ENCODE results near the gene TBC1D8.

Gene TBC1D8

DNA sequence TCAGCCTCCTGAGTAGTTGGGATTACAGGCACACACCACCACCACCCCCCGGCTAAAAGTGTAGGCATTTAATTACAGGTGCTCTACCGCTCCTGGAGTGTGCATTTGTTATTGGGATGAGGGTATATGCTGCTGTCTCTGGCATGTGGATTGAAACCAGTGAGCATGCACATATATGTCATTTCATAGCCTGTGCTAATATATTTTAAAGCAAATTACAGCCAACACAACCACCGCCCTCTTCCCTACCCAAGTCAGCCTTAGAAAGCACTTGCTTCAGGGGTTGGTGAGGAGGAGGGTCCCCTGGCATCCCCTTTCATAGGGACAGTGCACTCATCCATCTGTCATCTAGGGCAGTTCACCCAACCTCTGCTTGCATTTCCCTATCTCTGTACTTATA, 10.5 kb upstream of the TBC1D8 start:
- no peak for DNase-seq

DNA sequence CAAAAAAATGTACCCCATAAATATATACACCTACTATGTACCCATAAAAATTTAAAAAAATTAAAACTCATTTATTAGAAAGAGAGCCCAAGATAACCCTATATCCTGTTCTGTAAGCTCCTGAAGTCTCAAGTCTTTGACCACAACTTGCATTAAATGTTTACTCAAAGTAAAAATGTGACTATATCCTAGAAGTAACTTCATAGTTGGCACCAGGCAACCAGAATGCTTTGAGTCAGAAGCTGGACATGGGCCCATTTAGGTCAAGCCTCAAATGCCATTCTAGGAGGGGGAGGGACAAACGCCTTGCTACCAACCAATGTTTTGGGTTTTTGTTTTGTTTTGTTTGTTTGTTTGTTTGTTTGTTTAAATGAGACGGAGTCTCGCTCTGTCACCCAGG, 9.3 kb upstream of the TBC1D8 start:
- DNase-seq: no peak

DNA sequence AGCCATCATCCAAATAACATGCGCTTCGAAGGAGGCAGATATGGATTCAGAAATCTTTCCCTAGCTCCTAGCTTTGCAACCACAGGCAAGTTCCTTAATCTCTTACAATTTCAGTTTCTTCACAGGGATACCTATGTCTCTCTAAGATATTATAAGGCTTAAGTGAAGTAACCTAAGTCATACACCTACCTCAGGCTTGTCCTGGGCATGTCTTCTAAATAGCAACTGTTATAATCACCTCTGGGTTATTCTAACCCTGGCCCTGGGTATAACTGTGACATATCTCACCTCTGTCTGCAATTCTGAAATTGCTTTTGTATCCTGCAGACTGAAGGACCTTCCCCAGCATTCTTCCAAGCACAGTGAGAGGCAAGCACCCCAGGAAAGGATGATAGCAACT, 8.3 kb upstream of the TBC1D8 start:
- no peak for DNase-seq

DNA sequence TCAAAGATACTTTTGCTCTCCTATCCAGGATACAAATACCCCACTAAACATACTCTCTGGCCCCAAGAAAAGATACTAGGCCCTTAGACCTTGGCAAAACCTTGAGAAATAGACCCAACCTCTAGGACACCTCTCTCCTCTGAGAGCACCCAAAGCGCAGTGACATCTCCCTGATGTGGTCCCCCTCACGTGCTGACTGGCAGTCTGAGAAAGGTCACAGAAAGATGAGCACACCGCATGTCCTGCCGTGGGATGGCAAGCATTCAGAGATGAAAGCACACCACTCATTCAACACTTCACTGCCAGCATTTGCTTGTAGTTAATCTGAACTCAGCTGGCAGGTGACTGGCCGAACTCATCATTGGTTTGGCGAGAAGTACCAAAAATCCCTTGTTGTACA, 6.1 kb upstream of the TBC1D8 start:
- no peak for DNase-seq

DNA sequence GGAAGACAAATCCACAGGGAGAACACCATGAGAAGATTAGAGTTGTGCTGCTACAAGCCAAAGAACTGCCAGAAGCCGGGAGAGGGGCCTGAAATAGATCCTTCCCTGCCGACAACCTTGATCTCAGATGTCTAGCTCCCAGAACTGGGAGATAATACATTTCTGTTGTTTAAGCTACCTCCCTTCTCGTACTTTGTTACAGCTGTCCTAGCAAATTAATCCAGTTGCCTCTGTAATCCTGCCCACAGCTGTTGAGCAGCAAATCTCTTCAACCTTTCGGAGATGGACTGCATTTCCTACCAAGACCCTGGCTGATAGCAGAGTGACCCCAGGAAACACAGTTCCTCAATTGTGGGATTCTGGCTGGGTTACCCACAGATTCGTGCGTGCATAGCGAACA, 2.6 kb upstream of the TBC1D8 start:
- no peak for DNase-seq

DNA sequence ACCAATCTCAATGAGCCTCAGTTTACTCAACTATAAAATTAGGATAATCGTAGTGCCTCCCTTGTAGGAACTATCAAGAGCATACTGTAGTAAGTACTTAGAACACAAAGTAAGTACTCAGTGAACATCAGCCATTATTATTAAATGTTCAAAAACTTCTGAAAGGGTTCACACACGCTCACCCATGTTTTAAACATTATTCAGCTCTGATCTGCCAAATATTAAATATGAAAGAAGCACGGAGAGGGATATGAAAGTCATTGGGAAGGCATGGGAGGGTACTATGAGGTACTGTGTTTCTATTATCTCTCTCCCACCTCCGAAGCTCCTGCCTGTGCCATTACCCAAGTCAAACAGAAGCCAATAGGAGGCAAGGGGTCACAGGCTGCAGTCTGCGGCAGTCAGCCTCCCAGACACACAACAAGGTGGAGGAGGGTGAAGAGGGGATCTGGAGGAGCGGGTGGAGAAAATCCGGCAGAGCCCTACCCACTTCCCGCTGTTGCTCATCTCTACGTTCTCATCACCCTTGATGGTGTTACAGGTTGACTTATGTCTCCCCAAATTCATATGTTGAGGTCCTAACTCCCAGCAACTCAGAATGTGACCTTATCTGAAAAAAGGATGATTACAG, 2.0 kb upstream of the TBC1D8 start:
- DNase-seq: no peak

DNA sequence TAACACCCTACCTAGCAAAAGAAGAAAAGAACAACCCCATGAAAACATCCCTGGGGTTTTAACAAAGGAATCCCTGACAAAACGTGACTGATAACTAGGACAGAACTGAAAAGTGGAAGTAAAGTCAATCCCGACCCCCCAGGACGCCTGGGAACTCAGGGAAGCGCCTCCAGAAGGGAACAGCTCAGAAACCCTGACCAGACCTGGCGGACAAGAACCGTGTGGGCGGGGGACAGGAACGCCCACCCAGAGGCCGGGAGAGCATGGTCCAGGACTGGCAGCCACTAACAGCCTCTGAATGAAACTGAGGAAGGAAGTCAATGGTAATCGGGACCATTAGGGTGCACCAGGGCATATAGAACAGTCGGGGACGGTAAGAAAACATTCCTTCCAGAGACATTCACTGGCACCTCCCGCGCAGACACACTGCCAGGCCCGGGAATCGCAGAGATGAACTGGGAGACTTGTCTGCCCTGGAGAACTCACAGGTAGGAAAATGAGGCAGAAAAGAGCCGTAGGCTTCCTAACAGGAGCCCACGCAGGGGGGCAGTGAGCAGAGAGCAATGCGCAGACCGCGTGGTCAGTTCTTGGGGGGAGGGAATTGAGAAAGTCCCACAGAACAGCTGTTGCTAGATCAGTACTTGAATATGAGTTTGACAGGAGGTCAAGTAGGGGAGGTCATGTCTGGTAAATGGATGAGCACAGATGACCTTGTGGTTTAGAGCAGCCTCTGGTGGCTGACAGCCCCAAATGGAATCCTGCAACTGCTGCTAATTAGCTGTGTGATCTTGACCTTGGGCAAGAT, 1.3 kb upstream of the TBC1D8 start:
- DNase-seq: peak; percentile 66

DNA sequence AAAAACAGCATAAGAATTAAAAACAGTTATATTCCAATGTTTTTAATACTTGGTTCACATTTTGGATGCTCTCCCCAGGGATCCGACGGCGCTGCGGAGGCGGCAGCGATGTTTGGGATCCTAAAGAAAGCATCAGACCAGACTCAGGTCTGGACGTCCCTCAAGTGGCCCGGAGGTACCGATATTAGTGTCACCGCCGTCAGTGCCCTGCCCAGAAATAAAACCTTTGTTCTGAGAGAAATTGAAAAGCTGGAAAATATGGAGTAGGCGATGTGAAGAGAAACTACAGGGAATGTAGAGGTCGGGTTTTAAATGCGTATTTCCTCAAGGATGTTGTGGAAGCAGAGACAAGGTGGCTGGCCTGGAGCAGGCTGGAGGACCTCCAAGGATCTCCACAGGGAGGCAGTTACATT, 683 bp upstream of the TBC1D8 start:
- DNase-seq: peak; percentile 24

DNA sequence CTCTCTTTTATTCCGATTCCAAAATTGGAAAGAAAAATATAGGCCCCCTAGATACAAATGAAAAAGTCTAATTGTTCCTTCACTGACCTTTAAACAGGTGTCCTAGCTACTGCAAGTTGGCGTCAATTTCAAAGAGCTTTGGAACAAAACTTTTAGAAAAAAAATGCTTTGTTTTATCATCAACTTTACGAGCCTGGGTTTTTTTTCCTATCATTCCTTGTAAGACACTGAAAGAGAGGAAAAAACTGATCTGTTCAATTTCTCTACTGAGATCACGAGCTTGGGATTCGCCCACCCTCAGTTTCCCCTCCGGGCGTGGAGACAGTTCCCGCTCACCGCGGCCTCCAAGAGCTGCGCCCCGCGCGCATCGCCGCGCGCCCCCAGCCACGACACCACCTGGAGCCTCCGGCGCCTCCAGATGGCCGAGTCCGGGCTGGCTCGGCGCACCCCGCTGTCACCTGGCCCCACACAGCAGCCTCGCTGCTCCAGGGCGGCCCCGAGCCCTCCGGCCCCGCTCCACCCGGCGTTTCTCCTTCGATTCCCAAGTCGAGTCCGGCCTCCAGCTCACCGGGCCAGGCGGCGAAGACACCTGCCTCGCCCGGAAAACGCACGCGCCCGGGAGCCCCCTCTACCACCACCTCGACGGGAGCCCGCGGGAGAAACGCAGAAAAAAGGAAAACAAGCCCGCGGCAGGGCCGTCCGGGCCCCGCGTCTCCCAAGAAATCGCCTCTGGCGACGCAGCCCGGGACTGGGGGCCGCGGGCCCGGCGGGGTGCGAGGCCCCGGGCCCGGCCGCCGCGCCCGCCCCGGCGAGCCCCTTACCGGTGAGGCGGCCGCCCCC, 656 bp downstream of the TBC1D8 start:
- peak; percentile 42 for DNase-seq

DNA sequence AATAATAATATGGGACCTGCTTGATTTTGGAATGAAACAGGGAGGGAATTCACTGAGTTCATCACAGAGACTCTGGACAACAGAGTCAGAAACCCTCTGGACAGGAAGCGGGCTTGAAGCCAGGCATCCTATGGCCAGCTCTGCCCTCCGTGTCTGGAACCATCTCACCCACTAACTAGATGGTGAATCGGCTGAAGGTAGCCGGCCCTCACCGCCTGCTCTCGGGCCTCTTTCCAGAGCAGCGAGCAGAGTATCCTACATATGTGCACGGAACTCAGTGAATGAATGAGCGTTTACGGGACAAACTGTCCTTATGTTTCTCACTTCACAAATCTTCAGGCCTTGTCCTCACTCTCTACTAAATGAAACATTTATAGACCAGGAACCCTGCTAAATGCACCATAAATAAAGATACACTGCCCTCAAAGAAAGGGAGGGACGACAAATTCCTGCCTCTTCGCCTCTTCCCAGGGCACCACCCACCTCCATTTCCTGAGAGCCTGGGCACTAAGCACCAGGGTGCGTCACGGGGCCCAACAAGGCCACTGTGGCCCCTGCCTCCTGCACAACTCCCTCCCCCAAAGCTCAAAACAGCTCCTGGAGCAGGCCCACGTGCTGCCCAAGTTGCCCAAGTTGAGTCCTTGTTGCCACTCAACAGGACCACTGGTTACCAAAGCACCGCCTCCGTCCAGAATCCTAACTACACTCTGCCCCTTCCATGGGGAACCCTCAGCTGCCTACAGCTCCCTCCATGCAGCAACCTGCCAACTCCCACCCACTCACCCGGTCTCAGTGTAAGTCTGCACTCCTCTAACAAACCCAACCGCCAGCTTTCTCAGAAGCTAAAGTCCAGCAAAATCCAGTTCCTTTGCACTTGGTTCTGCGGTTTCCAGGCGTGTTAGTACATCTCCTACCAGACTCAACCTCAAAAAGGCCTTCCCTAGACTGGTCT, 1.7 kb downstream of the TBC1D8 start:
- DNase-seq: peak; percentile 37

DNA sequence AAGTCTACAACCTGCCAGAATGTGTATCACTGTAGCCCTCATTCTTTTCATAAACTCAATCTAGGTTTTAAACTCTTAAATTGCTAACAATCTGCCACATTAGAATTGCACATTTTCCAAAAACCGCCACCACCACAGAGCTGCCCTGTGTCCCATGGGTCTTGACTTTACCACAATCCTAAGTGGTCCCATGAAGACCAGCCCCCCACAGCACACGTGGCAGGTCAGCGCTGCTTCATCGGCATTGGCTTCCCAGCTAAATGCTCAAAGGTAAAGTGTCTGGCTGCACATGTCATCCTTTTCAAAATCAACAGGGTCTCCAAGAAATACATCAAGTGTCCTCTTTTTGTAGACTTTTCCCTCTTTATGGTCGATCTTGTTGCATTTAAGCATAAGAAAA, 2.4 kb downstream of the TBC1D8 start:
- DNase-seq: no peak

DNA sequence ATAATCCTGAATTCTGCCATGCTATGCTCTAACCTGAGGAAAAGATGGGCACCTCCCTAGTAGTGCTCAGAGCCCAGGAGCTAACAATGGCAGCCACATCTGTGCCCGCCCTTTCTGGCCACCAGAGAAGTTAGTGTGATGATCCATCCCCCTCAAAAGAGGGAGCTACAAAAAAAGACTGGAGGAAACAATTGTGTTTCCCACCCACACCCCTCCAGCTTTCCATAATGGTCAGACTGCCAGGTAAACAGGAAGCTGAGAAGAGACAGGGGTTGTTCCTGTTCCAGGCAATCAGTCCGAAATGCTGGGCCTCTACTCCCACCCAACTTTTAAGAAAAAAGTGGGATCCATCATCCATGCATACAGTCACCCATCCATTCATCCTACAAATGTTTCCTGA, 3.2 kb downstream of the TBC1D8 start:
- no peak for DNase-seq

DNA sequence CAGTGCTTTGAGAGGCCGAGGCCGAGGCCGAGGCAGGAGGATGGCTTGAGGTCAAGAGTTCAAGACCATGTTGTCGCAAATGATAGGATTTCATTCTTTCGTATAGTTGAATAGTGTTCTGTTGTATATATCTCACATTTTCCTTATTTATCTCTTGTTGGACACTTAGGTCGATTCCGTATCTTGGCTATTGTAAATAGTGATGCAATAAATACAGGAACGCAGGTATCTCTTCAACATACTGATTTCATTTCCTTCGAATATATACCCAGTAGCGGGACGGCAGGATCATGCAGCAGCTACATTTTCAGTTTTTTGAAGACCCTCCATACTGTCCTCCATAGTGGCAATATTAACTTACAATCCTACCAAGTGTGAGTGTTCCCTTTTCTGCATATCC, 4.1 kb downstream of the TBC1D8 start:
- DNase-seq: no peak

DNA sequence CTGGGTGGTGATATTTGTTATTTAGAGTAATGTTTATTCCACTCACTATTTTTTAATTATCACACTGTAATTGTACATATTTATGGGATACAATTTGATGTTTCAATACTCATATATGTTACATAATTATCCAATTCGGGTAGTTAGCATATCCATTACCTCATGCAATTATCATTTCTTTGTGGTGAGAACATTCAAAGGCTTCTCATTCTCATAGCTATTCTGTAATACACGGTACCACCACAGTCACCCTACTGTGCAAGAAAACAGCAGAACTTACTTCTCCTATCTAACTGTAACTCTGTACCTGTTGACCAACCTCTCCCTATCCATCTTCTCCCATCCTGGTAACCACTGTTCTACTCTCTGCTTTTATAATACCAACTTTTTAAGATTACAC, 4.6 kb downstream of the TBC1D8 start:
- DNase-seq: no peak

DNA sequence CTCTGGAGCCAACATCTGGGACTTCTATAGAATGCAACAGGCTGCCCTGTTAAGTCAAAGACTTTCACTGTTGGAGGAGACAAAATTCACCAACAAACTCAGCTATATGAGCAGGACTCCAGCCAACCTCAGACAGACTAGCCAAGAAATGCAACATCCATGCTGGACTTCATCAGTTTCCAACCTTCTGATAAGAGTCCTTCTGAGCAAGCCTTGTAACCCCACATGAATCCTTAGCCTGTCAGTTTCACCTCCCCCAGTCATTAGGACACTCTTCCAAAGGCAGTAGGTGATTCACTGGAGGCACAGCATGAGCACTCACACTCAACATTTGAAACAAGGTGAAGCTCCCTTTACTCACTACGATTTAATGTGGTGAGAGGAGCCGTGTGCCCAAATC, 5.8 kb downstream of the TBC1D8 start:
- no peak for DNase-seq

DNA sequence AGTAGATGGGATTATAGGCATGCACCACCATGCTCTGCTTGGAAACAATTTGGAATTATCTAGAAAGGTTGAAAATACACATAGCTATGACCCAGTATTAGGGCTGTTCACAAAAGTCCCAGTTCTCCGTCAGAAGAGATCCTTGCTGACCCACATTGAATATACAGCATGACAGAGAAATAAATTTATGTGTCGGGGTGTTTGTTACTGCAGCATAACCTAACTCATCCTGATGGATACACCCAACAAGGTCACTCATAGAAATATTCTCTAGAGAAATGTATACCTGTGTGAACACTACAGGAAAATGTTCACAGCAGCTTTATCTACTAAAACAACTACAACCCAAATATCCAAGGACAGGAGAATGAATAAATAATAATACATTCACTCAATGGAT, 9.0 kb downstream of the TBC1D8 start:
- no peak for DNase-seq

DNA sequence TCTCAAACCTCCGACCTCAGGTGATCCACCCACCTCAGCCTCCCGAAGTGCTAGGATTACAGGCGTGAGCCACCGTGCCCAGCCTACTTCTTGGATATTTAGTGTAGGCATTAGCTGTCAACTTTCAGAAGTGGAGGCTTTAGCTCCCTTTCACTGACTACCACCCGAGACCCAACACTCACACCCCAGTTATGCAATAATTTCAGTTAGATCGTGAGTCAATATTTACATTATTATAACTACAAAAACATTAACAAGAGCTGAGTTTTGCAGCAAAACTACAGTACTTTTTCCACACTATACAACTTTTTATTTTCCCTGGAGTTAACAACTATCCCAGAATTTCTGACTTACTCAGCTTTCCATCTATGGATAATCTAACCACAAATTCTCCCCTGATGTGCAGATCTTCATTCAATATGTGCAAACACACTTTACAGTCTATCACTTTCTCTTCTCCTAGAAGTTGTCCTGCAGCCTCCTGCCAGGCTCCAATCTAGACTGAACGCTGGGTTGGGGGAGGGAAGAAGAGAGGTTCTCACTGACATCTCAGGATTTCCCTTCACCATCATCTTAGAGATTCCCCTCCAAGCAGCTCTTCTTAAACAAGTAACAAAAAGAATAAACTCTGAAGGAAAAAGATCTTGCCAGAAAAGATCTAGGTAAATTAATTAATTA, 10.1 kb downstream of the TBC1D8 start:
- no peak for DNase-seq

DNA sequence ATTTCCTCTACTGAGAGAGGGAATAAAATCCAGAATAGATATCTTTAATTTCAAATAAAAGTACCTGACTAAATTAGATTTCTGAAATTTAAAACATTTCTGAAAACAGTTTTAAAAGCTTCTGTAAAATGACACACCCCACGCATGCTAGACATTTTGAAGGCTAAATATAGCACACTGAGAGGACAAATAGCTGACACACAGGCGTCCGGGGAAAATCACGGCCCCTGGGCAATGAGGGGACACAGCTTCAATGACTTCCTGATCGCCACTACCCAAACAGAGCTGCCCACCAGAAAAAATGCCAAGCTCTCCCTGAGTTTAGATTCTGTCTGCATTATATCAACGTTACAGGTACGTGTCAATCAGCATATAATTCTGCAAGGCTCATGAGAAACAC, 10.9 kb downstream of the TBC1D8 start:
- no peak for DNase-seq

DNA sequence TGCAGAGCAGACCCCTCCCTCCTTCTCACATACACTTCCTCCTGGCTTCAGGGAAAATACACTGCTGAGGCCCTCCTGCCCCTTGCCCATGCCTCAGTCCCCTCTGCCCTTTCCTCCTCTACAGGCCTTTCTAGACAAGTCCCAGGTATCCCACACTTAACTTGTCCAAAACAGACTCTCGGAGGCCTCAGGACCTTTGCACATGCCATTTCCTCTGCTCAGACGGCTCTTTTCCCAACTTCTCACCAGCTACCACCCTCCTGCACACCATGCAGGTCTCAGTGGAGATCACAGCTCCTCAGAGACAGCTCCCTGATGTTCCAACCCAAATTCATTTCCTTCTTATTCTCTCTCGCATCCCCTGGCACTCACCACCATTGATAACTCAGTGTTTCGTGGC, 11.7 kb downstream of the TBC1D8 start:
- DNase-seq: no peak

DNA sequence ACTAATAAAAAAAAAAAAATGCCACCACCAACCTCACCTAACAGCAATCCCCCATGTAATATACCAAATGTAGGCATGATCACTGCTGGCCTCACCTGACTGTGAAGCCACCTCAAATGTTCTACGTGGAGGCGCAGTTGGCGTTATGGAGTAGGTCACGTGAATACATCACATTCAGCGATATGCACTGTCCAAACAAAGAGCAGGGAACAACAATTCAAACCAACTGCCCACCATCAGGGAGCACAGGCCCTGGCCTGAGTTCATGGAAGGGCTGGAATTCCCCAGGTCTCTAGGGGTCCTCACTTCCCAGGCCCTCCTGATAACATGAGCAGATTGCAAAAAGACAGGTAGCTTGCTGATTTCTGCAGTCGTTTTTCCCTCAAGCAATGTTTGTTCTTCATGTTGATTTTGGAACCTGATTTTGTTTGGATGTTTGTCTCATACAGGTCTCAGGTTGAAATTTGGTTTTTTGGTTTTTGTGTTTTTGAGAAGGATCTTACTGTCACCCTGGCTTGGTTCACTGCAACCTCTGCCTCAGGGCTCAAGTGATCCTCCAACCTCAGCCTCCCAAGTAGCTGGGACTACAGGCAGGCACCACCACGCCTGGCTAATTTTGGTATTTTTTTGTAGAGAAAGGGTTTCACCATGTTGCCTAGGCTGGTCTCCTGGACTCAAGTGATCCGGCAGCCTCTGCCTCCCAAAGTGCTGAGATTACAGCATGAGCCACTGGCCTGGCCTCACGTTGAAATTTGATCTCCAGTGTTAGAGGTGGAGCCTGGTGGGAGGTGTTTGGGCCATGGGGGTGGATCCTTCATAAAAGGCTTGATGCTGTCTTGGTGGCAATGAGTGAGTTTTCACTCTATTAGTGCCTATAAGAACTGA, 15.5 kb downstream of the TBC1D8 start:
- no peak for DNase-seq

DNA sequence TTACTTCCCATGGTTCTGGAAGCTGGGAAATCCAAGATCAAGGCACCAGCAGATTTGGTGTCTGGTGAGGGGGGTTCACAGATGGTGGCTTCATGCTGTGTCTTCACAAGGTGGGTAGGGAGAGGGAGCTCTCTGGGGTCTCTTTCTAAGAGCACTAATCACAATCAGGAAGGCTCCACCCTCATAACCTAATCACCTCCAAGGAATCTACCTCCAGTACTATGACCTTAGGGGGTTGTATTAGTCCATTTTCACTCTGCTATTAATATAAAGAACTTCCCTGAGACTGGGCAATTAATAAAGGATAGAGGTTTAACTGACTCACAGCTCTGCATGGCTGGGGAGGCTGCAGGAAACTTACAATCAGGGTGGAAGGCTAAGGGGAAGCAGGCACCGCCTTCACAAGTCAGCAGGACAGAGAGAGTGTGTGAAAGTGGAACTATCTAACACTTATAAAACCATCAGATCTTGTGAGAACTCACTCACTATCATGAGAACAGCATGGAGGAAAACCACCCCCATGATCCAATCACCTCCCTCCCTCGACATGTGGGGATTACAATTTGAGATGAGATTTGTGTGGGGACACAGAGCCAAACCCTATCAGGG, 17.6 kb downstream of the TBC1D8 start:
- no peak for DNase-seq

Measured in femur (tissue), 1 donor.